ENCODE data around the gene MED31.

DNA sequence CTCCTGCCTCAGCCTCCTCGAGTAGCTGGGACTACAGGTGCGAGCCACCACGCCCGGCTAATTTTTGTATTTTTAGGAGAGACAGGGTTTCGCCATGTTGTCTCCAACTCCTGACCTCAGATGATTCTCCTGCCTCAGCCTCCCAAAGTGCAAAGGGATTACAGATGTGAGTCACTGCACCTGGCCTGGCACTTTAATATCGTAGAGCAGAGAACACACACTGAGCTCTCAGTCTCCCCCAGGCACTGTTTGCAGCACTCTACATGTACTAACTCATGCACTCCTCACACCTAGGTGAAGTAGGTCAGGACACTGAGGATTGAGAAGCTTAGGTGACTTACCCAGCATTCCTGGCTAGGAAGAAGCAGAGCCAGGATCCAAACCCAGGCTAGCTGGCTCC is 15.2 kb upstream of the MED31 start:
- TF ChIP-seq, protein P1, sequence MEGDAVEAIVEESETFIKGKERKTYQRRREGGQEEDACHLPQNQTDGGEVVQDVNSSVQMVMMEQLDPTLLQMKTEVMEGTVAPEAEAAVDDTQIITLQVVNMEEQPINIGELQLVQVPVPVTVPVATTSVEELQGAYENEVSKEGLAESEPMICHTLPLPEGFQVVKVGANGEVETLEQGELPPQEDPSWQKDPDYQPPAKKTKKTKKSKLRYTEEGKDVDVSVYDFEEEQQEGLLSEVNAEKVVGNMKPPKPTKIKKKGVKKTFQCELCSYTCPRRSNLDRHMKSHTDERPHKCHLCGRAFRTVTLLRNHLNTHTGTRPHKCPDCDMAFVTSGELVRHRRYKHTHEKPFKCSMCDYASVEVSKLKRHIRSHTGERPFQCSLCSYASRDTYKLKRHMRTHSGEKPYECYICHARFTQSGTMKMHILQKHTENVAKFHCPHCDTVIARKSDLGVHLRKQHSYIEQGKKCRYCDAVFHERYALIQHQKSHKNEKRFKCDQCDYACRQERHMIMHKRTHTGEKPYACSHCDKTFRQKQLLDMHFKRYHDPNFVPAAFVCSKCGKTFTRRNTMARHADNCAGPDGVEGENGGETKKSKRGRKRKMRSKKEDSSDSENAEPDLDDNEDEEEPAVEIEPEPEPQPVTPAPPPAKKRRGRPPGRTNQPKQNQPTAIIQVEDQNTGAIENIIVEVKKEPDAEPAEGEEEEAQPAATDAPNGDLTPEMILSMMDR (IDR thresholded peaks at IDR 0.05): no peak
- TF ChIP-seq POLR2A (IDR thresholded peaks at IDR 0.05): no peak

Data from esophagus squamous epithelium (tissue), 4 donors.